ENCODE results near the gene DSCAM.

Gene DSCAM

GRCh38 chr21:40436261-40436660 lies 410.7 kb downstream of the DSCAM start:
- ATAC-seq = no peak

GRCh38 chr21:40433538-40433937 lies 413.4 kb downstream of the DSCAM start:
- ATAC-seq = no peak

GRCh38 chr21:40425981-40426380 lies 421.0 kb downstream of the DSCAM start:
- ATAC-seq = no peak

GRCh38 chr21:40422896-40423635 lies 423.9 kb downstream of the DSCAM start:
- ATAC-seq = no peak

GRCh38 chr21:40421121-40421520 lies 425.8 kb downstream of the DSCAM start:
- no peak for ATAC-seq

GRCh38 chr21:40416572-40416971 lies 430.4 kb downstream of the DSCAM start:
- no peak for ATAC-seq

GRCh38 chr21:40408561-40408960 lies 438.4 kb downstream of the DSCAM start:
- no peak for ATAC-seq

- no peak for ATAC-seq
Observed at GRCh38 chr21:40404396-40404800, 442.6 kb downstream of the DSCAM start.

- no peak for ATAC-seq
Observed at GRCh38 chr21:40402884-40403582, 443.9 kb downstream of the DSCAM start.

GRCh38 chr21:40395732-40396131 lies 451.2 kb downstream of the DSCAM start:
- ATAC-seq = no peak

- no peak for ATAC-seq
Observed at GRCh38 chr21:40393066-40393465, 453.9 kb downstream of the DSCAM start.

GRCh38 chr21:40388046-40388445 lies 458.9 kb downstream of the DSCAM start:
- ATAC-seq = no peak

GRCh38 chr21:40386981-40387747 lies 459.8 kb downstream of the DSCAM start:
- no peak for ATAC-seq

- ATAC-seq = no peak
Observed at GRCh38 chr21:40386294-40386911, 460.6 kb downstream of the DSCAM start.

- ATAC-seq = no peak
Observed at GRCh38 chr21:40385883-40386282, 461.1 kb downstream of the DSCAM start.

GRCh38 chr21:40383951-40384350 lies 463.0 kb downstream of the DSCAM start:
- no peak for ATAC-seq

- ATAC-seq = no peak
Observed at GRCh38 chr21:40381111-40381510, 465.8 kb downstream of the DSCAM start.

- no peak for ATAC-seq
Observed at GRCh38 chr21:40379881-40380810, 466.8 kb downstream of the DSCAM start.

- ATAC-seq = no peak
Observed at GRCh38 chr21:40377135-40377534, 469.8 kb downstream of the DSCAM start.

GRCh38 chr21:40373761-40374160 lies 473.2 kb downstream of the DSCAM start:
- ATAC-seq = no peak

- ATAC-seq = no peak
Observed at GRCh38 chr21:40372506-40372905, 474.5 kb downstream of the DSCAM start.

- ATAC-seq = no peak
Observed at GRCh38 chr21:40371329-40371728, 475.6 kb downstream of the DSCAM start.

All from activated CD4-positive, CD25-positive, alpha-beta regulatory T cell treated with anti-CD3 and anti-CD28 coated beads, Interleukin-2, amount 50 U/mL, for 24 hours (primary cell).